Cardiac muscle cell (in vitro differentiated cells and primary cell): ENCODE measurements around the gene PAM. TPM values are rescaled to one million over a fixed set of nuclear protein-coding genes. Genes with fewer than 3 reads are reported as not detected.
"Not testable (repeated sequence)": the region's sequence is repeated elsewhere in the genome, so short reads cannot be mapped to it uniquely, and the experiment has no call there.

Experiments
- DNase-seq, 2 donors: peaks; one replicate each; pipeline versions ENCODE4 v3.0.0 to v3.0.0-alpha.2; 2010 to 2017; ENCODE audit warnings: low read depth in 1 of 2, low spot score in 1 of 2
- H3K27ac ChIP-seq: fragments of 200-600 bp; sonication (generic); 2 replicates; pipeline ENCODE4 v1.5.1; 2016
- H3K27me3 ChIP-seq: fragments of 200-600 bp; sonication (generic); 2 replicates; pipeline ENCODE4 v1.6.0; 2016; ENCODE audit warnings: control low read depth
- H3K36me3 ChIP-seq: fragments of 200-600 bp; sonication (generic); 2 replicates; pipeline ENCODE4 v1.5.1; 2016; ENCODE audit warnings: control low read depth
- H3K4me1 ChIP-seq: fragments of 200-600 bp; sonication (generic); 2 replicates; pipeline ENCODE4 v1.8.1; 2017; ENCODE audit warnings: low read depth, mild to moderate bottlenecking, mixed run types
- H3K4me3 ChIP-seq: fragments of 200-600 bp; sonication (generic); 2 replicates; pipeline ENCODE4 v1.5.1; 2016; ENCODE audit warnings: mild to moderate bottlenecking
- H3K9me3 ChIP-seq: fragments of 200-600 bp; sonication (generic); 2 replicates; pipeline ENCODE4 v1.5.1; 2017; ENCODE audit warnings: low read depth, mild to moderate bottlenecking, control low read depth
- CTCF ChIP-seq: IDR thresholded peaks from 2 replicates; pipeline ENCODE4 v1.5.1; 2012; ENCODE audit warnings: low read depth, mild to moderate bottlenecking, low read length
- polyA plus RNA-seq: library from polyadenylated mRNA; unstranded; fragments of >200 nt; fragmentation: Nextera tagmentation; extraction: Ambion mirVana; gene quantifications from 2 replicates; pipeline ENCODE4 v1.2.1, GENCODE V29; 2016
- total RNA-seq: library from RNA; depleted of rRNA; stranded (reverse); fragments of >200 nt; gene quantifications from 2 replicates; pipeline ENCODE4 v1.2.3, GENCODE V29; 2016

PAM gene
- total and polyA plus RNA-seq, 2 experiments from 2014 or later, result 375 to 392 TPM

- no peaks in the 10 kb centered on the region for H3K9me3 ChIP-seq
- no peak for TF ChIP-seq CTCF
- no peak for DNase-seq
- H3K4me3 ChIP-seq, result no peak overlapping the region
- H3K27me3 ChIP-seq, result no peaks in the 10 kb centered on the region
- no peak overlapping the region for H3K27ac ChIP-seq
- H3K36me3 ChIP-seq, result no peaks in the 10 kb centered on the region
- H3K4me1 ChIP-seq, result peaks cover 3% of the 10 kb centered on the region
Measured at GRCh38 chr5:102743900-102744299, 11.2 kb upstream of the PAM start.

GRCh38 chr5:102747386-102748166 lies 7.5 kb upstream of the PAM start:
- no peak for TF ChIP-seq CTCF
- H3K9me3 ChIP-seq, result no peaks in the 10 kb centered on the region
- H3K36me3 ChIP-seq, result no peaks in the 10 kb centered on the region
- peaks cover 3% of the 10 kb centered on the region for H3K4me1 ChIP-seq
- H3K27me3 ChIP-seq, result no peaks in the 10 kb centered on the region
- no peak overlapping the region for H3K27ac ChIP-seq
- no peak for DNase-seq
- no peak overlapping the region for H3K4me3 ChIP-seq

GRCh38 chr5:102749416-102750030 lies 5.6 kb upstream of the PAM start:
- Histone ChIP-seq H3K4me1 (no peaks in the 10 kb centered on the region), H3K9me3 (no peaks in the 10 kb centered on the region), H3K4me3 (no peak overlapping the region), H3K27me3 (peaks cover 15% of the 10 kb centered on the region), H3K36me3 (no peaks in the 10 kb centered on the region), H3K27ac (no peak overlapping the region)
- no peak for DNase-seq
- no peak for TF ChIP-seq CTCF

- H3K27ac ChIP-seq, result no peak overlapping the region
- no peaks in the 10 kb centered on the region for H3K36me3 ChIP-seq
- no peaks in the 10 kb centered on the region for H3K9me3 ChIP-seq
- DNase-seq, result no peak
- no peak for TF ChIP-seq CTCF
- H3K4me1 ChIP-seq, result no peaks in the 10 kb centered on the region
- peaks cover 15% of the 10 kb centered on the region for H3K27me3 ChIP-seq
- no peak overlapping the region for H3K4me3 ChIP-seq
Measured at GRCh38 chr5:102750151-102750834, 4.8 kb upstream of the PAM start.

GRCh38 chr5:102751903-102752376 lies 3.2 kb upstream of the PAM start:
- H3K4me1 ChIP-seq, result not testable (repeated sequence)

More at GRCh38 chr5:102751903-102752376, 3.2 kb upstream of the PAM start:
- DNase-seq, H3K36me3 ChIP-seq, H3K4me3 ChIP-seq, H3K27ac ChIP-seq, H3K9me3 ChIP-seq: not testable (repeated sequence)
- H3K27me3 ChIP-seq, result peaks cover 15% of the 10 kb centered on the region
